ENCODE data around the gene R3HDM2. TPM values are rescaled to one million over a fixed set of nuclear protein-coding genes. Genes with fewer than 3 reads are reported as not detected.
A peak's percentile ranks its signal among the peaks of the same experiment; 100 is the strongest.

Gene R3HDM2
- total RNA-seq, 1 donor from 2014 or later, result 75.3 TPM

GRCh38 chr12:57230381-57231155, 200.3 kb downstream of the R3HDM2 start:
- no peak for DNase-seq (ENCODE audit: low spot score)

GRCh38 chr12:57229634-57230380, 201.0 kb downstream of the R3HDM2 start, which contains the start of gene SHMT2:
Gene SHMT2, plus strand, starts transcription at chr12:57229711. Its CDS starts 68 bp downstream, at chr12:57229779.
- DNase-seq (ENCODE audit: low spot score), result peak; percentile 94

- DNase-seq (ENCODE audit: low spot score), result no peak
These were observed 201.7 kb downstream of the R3HDM2 start for GRCh38 chr12:57229046-57229633.

- DNase-seq (ENCODE audit: low spot score), result no peak
These were observed 203.3 kb downstream of the R3HDM2 start for GRCh38 chr12:57227315-57228115.

- DNase-seq (ENCODE audit: low spot score), result no peak
These were observed 204.1 kb downstream of the R3HDM2 start for GRCh38 chr12:57226588-57227314.

- no peak for DNase-seq (ENCODE audit: low spot score)
These were observed 205.1 kb downstream of the R3HDM2 start for GRCh38 chr12:57225680-57226210.

GRCh38 chr12:57224973-57225679, 205.7 kb downstream of the R3HDM2 start:
- DNase-seq (ENCODE audit: low spot score), result no peak

GRCh38 chr12:57224278-57224972, 206.4 kb downstream of the R3HDM2 start:
- DNase-seq (ENCODE audit: low spot score), result no peak

- DNase-seq (ENCODE audit: low spot score), result no peak
These were observed 207.4 kb downstream of the R3HDM2 start for GRCh38 chr12:57223191-57224165.

- no peak for DNase-seq (ENCODE audit: low spot score)
These were observed 208.3 kb downstream of the R3HDM2 start for GRCh38 chr12:57222286-57223190.

GRCh38 chr12:57221169-57221917, 209.5 kb downstream of the R3HDM2 start:
- no peak for DNase-seq (ENCODE audit: low spot score)

- no peak for DNase-seq (ENCODE audit: low spot score)
These were observed 210.1 kb downstream of the R3HDM2 start for GRCh38 chr12:57220770-57221168.

GRCh38 chr12:57219993-57220754, 210.7 kb downstream of the R3HDM2 start:
- DNase-seq (ENCODE audit: low spot score), result no peak

GRCh38 chr12:57219205-57219992, 211.4 kb downstream of the R3HDM2 start:
- DNase-seq (ENCODE audit: low spot score), result no peak
